Measurements from ENCODE around the gene GRB10.

GRB10 gene

DNA sequence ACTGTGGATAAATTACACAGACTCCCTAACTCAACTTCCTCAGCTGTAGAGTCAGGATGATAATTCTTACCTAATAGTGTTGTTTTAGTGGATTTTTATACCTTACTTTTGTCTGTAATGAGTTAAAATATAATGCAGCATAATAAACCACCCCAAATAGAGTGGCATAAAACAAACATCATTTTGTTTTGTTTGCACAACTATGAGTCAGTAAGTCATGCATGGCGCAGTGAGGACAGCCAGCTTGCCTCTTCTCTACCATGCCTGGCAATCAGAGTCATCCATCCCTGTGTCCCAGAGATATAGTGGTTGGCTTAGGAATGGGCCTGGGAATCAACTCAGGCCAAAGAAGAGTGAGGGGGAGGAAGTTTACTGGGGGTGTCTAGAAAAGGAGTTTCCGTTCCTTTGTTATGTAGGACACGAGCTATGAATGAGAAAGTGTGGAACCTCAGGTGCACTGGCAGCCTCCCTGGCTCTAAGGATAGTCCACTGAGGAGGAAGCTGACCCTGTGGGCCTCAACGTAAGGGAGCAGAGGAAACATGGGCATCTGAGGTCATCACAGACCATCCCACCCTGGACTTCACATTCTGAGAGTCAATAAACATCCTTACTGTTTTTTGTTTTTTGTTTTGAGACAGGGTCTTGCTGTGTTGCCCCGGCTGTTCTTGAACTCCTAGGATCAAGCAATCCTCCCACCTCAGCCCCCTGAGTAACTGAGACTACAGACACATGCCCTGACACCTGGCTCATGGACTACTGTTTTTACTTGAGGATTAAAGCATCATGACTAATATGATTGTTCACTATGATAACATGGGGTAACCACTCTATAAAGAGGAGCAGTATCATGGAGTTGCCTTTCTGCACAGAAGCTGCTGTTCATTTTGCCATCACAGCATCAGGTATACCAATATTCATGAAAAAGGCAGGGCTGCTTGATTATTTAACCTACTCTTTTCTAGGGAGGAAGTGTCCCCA, 21.0 kb upstream of the GRB10 start:
- no peak for DNase-seq (ENCODE audit: low spot score)

DNA sequence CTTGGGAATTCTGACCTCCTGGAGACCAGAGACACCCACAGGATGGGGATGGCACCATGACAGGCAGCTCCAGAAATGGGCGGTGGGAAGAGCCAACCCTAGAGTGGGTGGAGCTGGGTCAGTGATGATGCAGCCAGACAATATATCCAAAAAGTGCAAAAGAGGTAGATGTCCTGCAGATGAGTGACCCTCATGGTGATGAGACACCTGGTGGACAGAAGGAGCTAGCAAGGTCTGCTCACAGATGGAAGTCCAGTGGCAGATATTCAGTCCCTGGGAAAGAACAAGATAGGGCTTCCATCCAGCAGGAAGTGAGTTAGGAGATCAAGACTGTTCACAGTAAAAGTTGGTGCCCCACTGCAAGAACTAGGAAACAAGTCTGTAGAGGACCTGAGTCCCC, 19.2 kb upstream of the GRB10 start:
- no peak for DNase-seq (ENCODE audit: low spot score)

DNA sequence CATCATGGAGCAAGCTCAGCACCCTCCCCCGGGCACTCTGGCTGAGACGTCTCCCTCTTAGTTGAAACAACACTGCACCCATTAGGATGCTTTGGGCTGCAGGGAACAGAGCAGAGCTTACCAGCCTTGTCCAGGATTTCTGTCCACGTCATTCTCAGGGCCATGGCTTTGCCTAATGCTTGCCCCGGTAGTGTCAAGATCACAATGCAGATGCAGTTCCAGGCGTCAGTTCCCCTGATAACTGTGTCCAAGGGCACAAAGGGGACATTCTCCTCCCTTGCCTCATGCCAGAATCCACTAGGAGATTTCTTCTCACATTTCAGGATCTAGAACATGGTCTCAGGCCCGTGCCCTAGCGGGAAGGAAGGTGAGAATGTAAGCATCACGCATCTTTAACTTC, 17.2 kb upstream of the GRB10 start:
- DNase-seq (ENCODE audit: low spot score), result no peak

DNA sequence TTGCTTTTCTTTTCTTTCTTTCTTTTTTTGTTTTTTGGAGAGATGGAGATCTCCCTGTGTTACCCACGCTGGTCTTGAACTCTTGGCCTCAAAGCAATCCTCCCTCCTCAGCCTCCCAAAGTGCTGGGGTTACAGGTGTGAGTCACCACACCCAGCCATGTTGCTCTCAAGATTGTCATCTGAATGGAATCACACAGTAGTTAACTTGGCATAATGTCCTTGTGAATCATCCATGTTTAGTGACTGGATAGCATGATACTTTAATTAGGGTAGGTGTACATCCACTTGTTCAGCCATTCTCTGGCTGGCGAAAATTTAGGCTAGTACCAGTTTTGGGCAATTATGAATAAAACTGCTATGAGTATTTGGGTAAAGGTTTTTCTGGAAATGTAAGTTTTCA, 15.4 kb upstream of the GRB10 start:
- DNase-seq (ENCODE audit: low spot score), result no peak

DNA sequence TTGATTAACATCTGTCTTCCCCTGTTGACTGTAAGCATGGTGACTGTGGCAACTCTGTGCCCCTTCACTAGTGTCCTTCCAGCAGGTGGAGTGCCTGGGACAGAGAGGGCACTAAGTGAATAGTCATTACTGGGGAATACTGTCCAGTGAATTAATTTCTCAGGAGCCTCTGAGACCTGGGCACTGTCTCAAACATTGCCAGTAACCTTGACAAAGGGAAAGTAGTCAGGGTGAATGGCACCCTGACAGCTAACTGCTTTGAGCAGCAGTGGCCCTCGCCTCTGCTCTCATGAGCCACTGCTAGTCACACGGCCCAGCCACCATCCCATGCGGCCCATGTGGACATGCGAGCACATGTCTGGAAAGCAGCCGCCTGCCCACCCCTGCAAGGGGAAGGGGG, 13.1 kb upstream of the GRB10 start:
- no peak for DNase-seq (ENCODE audit: low spot score)

DNA sequence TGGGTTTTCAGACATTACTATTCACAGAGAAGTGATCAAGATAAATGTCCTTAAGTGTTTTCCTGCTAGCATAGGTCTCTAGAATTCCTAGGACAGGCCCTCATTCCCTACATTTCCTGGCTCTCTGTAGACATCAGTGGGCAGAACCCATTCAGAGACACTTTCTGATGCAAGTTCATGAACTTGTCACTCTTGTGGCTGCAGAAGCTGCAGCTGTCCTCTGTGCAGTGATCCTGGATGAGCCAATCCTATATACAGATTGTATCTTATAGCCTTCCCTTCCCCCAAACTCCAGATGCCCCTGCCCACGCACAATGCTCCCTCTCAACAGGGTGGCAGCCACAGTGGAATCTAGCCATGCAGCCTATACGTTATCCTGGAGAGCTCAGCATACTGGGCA, 12.6 kb upstream of the GRB10 start:
- no peak for DNase-seq (ENCODE audit: low spot score)

DNA sequence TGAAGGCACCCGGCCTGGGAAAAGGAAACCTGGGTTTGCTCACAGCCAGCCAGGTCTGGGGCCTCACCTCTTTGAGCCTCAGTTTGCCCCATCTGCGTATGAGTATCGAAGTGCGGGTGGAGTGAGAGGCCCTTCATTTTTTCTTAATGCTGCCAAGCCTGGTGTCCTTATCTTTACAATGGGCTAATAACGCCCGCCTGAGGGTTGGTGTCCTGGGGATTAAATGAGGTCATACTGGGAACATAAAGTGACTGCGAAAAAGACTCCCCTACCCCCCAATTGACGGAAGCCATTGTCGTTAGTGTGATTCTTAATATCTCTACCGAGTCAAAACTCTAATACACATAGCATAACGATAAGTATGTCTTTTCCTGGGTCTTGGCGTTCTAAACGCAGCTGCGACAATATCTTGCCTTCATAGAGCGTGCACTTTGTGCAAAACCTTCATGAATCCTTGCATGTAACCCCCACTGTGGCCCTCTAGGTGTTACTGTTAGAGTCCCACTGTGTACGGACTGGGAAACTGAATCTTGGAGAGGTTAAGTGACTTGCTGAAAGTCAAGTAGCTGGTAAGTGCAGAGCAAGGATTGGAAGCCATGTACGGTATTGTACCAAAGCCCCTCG, 11.4 kb upstream of the GRB10 start:
- DNase-seq (ENCODE audit: low spot score), result no peak

DNA sequence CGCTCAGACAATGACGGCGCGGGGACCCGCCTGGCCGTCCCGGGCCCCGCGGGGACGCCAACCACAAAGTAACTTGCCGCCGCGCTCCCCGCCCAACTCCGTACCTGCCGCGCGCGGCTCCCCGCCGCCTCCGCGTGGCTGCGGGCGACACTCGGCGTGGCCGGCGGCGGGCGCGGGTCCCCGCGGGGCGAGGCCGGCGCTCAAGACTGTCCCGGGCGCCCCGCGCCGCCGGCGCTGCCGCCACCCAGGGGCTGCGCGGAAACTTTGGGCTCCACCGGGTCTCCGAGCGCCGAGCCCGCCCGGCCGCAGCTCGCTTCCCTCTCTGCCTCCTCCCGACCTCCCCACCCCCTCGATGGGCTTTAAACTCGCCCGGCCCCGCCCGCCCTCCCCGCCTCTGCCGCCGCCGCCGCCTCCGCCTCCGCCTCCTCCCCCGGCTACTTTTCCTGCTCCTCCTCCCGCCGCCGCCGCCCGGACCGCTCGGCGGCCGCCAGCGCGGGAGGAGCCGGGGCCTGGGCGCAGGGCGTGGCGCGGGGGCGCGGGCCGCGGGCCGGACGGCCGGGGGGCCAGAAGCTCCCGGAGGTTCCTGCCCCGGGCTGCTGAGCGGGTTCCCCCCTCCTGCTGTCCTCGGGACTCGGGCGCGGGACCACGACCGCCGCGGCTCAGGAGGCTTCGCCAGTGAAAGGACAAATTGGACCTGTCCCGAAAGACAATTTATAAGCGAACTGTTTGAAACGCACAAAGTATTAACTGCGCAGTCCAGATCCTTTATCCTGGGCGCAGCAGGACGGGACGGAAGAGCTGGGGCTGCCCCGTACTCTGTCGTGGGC, 10.6 kb upstream of the GRB10 start:
- peak; percentile 30 for DNase-seq (ENCODE audit: low spot score)

DNA sequence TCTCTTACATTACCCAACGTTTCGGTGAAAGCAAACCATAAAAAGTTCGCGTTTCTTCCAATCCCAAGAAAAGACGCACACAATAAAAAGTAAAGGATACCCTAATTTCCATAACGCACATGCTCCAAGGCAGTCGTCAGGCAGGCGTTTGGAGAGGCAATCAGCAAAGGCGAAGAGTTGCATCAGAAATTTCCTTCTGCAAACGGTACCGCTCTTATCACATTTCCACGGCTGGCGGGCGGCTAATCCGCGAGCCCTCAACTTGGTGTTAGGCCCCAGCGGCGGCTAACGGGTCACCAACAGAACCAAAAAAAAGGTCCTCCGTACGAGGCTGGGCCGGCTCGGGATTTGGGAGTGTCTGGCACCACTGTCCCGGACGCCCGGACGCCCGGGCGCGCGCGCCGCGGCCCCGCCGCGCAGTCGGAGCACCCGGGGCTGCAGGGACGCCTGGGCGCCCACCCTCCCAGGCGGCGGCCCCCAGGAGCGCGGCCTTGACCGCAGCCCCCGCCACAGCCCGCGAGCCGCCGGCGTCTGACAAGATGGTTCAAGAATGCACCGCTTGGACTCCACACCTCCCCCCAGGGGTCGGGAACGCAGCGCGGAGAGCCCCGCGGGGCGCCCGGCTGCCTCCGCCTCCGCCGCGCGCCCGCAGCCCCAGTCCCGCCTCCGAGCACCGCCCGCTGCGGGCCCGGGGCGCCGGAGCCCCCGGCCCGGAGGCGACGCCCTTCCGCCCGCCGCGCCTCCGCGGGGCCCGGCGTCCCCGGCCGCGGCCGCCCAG, 9.8 kb upstream of the GRB10 start:
- no peak for DNase-seq (ENCODE audit: low spot score)

DNA sequence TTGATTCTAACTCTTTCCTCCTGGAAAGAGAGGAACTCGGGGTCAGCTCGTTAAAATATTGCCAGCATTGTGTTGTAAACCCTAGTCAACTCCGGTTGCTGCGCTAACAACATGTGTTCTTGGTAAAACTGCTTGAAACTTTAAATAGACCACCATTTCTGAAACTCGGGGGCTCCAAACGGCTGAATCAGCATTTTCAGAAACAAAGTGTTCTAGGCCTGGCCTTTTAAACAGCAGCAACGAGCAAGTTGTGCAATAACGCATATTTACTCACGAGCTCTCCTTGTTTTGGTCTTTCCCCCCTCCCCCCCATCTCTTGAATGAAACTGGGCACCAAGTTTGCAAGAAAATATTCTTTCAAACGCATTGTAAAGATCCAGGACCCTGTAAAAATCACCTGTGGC, 9.2 kb upstream of the GRB10 start:
- no peak for DNase-seq (ENCODE audit: low spot score)

DNA sequence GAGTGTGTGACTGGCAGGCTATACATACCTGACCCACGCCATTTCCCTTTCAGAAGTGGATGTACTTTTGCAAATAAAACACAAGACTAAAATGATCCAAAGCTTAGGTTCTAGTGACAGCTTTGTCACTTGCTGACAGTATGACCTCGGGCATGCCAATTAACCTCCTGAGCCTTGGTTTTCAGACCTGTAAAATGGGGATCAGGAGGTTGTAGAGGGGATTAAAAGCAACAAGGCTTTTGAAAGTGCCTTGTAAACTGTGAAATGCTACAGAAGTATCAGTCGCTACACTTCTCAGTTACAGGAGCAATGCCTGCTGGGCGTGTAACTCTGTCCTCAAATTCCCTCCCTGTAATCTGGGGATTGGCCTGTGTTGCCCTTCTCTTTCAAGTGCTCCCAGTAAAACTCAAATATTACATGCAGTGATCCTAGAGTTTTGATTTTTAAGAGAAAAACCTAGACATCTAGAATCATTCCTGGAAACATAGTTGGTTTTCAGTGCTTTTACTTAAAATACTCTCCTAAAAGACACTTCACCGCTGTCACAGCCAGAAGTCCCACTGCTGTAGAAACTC, 8.8 kb upstream of the GRB10 start:
- DNase-seq (ENCODE audit: low spot score), result no peak

DNA sequence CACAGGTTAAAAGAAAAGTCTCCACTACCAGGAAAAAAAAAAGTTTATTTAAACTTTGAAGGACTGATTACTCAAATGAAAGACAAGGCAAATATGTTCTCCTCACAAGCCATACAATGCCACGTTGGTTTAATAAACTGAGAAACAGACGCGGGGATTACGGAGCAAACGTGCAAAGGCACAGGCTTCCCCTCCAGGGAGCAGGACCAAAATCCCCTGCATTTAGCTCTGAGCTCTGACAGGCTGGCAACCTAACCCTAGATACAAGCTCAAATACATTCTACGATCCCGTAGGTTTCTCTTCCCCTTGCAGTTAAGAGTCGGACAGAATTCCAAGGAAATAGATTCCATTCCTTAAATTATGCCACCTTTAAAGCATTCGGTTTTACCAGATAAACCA, 7.7 kb upstream of the GRB10 start:
- DNase-seq (ENCODE audit: low spot score), result no peak

DNA sequence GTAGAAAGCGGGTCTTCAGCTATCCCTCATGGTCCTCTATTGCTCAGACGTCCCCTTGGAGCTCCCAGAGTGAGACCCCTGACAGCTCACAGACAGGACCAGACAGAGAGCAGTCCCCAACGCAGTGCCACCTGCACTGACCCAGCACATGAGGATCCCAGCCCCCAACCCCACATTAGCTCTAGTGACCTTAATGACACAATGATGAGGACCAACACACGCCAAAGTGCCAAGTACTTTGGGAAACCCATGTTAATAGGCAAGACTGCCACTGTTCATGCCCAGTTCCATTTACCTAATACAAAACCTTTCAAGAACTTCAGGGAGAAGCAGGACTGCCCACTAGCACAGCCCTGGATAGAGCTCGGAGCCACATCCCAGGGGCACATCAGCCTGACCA, 5.7 kb upstream of the GRB10 start:
- DNase-seq (ENCODE audit: low spot score), result no peak

DNA sequence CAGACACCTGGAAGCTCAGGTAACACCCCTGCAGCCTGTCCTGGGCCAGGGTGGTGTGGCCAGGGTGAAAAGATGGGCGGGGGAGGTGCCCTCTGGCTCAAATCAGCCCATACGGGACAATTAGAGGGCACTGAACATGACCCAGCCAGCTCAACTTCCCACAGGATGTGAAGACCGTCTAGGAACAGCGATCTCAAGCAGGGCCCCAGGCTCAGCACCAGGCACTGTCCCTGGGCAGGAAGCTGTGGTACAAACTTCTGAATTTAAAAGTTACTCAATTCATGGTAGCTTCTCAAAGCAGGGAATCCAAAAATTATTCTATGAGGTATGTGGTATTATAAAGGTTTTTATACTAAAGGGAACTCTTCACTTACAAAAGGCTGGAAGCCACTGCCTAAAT, 5.1 kb upstream of the GRB10 start:
- no peak for DNase-seq (ENCODE audit: low spot score)

DNA sequence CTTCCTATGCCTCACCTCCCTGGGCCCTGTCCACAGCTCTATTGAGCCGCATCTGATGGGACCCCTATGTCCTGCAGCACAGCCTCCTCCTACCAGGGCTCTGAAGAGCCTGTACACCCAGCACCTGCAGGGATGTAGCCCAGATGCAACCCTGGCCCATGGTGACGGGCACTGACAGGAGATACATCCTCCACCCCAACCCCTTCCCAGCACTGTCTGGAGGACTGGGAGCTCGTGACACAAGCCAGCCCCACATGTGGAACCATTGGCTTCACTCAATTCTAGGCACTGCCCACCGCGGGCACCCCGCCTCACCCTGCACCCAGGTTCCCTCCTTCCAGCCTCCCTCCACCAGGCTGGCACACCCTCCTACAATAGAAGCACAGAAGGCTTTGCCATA, 2.6 kb upstream of the GRB10 start:
- DNase-seq (ENCODE audit: low spot score), result no peak

DNA sequence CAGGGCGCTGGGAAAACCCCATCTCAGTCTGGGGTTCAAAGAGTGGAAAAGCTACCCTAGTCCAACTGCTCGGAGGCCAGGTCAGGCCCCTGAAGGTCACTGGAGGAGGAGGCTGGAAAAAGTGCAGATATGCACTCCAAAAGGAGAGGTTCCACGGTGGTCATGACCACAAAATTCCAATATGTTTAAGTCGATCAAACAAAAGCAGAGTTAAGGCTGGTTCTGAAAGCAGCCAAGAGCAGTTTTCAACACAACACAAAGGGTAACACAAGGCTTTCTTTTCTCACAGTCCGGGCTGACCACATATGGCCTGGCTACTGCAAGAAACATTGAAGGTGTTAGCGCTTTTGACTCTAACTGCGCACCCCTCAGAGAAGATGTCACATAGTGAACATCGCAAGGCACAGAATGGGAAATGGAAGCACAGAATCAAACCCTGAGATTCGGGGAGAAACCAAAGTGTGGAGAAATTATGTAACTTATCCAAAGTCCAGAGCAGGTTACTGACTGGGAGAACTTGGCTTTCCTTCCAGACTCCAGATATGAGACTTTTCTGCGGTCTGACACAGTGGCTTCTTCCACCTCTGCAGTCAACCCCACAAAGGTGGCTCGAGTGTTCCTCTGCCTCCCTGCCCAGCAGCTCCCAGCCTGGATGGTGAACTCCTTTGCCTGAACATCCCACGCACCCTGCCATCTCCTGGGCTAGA, 1.3 kb upstream of the GRB10 start:
- no peak for DNase-seq (ENCODE audit: low spot score)

DNA sequence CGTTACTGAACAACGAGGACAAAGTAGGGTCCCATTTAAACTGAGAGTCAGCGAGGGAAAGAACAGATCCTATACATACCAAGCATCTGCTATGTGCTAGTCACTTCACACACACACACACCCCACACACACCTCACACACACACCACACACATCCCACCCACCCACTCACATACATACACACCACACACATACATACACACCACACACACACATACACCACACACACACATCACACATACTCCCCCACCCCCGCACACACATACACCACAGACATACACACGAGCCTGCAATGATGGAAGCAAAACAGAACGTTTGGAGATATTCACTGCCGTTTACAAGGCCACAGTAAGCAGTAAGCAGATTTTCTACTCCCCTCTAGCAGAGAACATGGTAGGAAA, 607 bp upstream of the GRB10 start:
- no peak for DNase-seq (ENCODE audit: low spot score)

DNA sequence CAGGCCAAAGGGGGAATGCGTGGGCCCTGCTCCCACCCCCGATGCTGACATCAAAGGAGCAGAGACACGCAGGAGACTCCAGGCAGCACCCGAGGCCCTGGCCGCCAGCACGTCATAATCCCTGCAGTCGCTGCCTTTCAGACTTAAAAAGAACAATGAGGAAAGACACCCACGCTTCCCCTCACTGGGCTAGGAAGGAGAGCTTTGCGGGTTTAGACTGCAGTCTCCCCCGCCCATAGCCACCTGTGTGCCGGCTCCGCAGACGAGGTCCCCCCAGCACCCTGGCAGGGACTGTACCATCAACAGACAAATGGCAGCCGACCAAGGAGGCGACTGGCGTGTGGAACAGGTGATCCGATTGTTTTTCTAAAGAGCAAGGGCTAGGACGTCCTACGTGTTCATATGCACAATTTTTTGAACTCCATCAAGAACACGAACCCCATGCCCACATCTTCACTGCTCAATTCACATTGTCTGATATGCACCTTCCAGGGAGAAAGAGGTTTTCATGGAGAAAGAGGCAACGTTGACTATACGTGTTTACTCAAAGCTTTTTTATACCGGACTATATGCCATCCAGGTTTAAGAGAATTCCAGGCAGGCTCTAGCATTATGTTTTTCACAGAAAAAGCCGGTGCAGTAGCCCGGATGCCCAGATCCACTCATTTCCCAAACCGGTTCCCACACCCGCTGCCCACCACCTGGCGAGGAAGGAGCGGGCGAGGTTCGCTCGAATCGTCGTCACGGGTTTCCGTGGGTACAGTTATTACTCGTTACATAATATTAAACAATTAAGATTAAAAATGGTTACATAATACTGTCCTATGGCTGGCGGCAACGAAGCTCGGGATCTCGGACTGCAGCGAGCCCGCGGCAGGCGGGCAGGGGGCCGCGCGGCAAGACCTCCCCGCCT, 1.1 kb downstream of the GRB10 start:
- no peak for DNase-seq (ENCODE audit: low spot score)

DNA sequence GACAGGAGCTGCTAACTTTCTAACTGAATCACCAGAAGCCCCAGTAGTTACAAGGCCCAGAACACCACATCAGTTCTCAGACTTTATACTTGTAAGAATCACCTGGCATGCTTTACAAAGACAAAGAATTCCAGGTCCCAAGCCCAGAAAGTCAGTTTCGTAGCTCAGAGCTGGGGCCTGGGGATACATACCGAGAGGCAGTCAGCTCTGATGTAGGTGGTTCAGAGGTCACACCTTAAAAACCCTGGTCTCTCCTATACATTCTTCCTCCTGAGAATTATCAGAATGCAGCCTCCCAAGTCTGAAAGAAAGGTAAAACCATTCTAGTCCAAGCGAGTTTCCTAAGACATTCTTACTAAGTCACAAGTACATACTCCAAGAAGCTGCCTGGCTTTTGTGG, 2.3 kb downstream of the GRB10 start:
- DNase-seq (ENCODE audit: low spot score), result no peak

DNA sequence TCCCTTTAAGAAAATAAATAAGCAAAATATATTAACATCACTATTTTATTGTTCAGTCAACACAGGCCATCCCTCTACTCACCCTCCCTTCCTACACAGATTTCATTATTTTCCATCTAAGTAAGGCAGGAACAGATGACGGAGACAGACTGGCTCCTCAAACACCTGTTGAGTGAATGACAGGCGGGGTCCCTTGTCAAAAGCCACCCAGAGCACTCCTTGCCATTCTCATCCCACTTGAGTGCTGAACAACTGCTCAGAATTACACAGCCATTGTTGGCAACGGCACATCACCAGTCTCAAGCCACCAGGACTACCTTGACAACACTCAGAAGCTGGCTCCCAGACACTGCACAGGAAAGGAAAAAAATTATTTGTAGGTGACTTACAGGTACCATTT, 3.3 kb downstream of the GRB10 start:
- DNase-seq (ENCODE audit: low spot score), result no peak
